ENCODE measurements around the gene APOBEC3F. TPM values are rescaled to one million over a fixed set of nuclear protein-coding genes. Genes with fewer than 3 reads are reported as not detected.
A peak's percentile ranks its signal among the peaks of the same experiment; 100 is the strongest.
"Not testable (repeated sequence)": the region's sequence is repeated elsewhere in the genome, so short reads cannot be mapped to it uniquely, and the experiment has no call there.

APOBEC3F gene
- 3.9 TPM for polyA plus RNA-seq
- long read RNA-seq, donor 1, partial matches to known transcripts, result 0 of 2 reads
- long read RNA-seq, donor 1, other reads (novel, unspliced or antisense), result 0 of 2 reads
- long read RNA-seq, donor 2, result 0 reads
- long read RNA-seq, donor 3, partial matches to known transcripts, result 0 of 1 reads
- long read RNA-seq, donor 3, other reads (novel, unspliced or antisense), result 0 of 1 reads
- long read RNA-seq, donor 4, result 0 reads
- long read RNA-seq, donor 5, partial matches to known transcripts, result 0 of 1 reads
- long read RNA-seq, donor 5, other reads (novel, unspliced or antisense), result 0 of 1 reads
- long read RNA-seq, donor 6, result 0 reads
- long read RNA-seq, donor 7, partial matches to known transcripts, result 0 of 1 reads
- long read RNA-seq, donor 7, other reads (novel, unspliced or antisense), result 0 of 1 reads
- long read RNA-seq, donor 8, partial matches to known transcripts, result 0 of 2 reads
- long read RNA-seq, donor 8, other reads (novel, unspliced or antisense), result 0 of 2 reads
- long read RNA-seq, donor 9, result 0 reads
- long read RNA-seq, donor 10, partial matches to known transcripts, result 0 of 1 reads
- long read RNA-seq, donor 10, other reads (novel, unspliced or antisense), result 0 of 1 reads
- long read RNA-seq, donor 11, partial matches to known transcripts, result 0 of 1 reads
- long read RNA-seq, donor 11, other reads (novel, unspliced or antisense), result 0 of 1 reads

DNA sequence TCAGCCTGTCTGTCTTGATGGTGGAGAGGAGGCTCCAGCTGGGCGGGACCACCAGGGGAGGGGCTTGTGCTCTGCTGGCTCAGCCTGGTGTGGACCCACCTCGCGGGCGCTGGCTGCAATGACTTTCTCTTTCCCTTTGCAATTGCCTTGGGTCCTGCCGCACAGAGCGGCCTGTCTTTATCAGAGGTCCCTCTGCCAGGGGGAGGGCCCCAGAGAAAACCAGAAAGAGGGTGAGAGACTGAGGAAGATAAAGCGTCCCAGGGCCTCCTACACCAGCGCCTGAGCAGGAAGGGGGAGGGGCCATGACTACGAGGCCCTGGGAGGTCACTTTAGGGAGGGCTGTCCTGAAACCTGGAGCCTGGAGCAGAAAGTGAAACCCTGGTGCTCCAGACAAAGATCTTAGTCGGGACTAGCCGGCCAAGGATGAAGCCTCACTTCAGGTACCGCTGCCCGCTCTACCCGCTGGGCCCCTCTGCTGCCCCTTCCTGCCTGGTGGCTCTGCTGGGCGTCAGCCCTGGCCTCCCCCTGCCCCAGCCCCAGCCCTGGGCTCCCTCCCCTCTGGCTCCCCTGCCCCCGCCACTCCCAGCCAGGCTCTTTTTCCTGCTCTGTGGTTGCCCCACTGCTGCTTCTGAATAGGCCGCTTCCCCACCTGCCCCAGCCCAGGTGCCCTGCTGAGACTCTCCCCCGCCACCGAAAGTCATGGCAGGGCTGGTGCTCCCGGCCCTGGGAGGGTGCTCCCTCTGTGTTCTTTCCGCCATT, at the start of gene APOBEC3F:
Gene APOBEC3F, plus strand, starts transcription at position 327 of the 759 bp plus-strand sequence. Its CDS starts 97 bp downstream, at position 424.
- Histone ChIP-seq H3K27ac (ENCODE audit: low read length) (peak within 1 kb of the TSS; percentile 71), H3K4me3 (ENCODE audit: low read length) (peak within 1 kb of the TSS; percentile 45)
- H3K9me3 ChIP-seq (ENCODE audit: control insufficient read depth, low read depth, low read length); H3K36me3 ChIP-seq (ENCODE audit: control insufficient read depth, insufficient read depth, low read length); H3K4me1 ChIP-seq (ENCODE audit: control insufficient read depth, insufficient read depth, low read length); H3K27me3 ChIP-seq (ENCODE audit: control insufficient read depth, insufficient read depth, low read length): not testable (repeated sequence)
- no CpG with 5 or more reads among the region's 21 CpGs for WGBS (ENCODE audit: insufficient coverage, low lambda C conversion rate)
- peak; percentile 31 to 74 for DNase-seq

- not testable (repeated sequence) for H3K36me3 ChIP-seq (ENCODE audit: control insufficient read depth, insufficient read depth, low read length); H3K27ac ChIP-seq (ENCODE audit: low read length); DNase-seq; H3K27me3 ChIP-seq (ENCODE audit: control insufficient read depth, insufficient read depth, low read length); H3K4me1 ChIP-seq (ENCODE audit: control insufficient read depth, insufficient read depth, low read length); H3K4me3 ChIP-seq (ENCODE audit: low read length); H3K9me3 ChIP-seq (ENCODE audit: control insufficient read depth, low read depth, low read length)
- WGBS (ENCODE audit: insufficient coverage, low lambda C conversion rate), result no CpG with 5 or more reads among the region's 12 CpGs
Observed at GRCh38 chr22:38992871-38993371, 47.7 kb upstream of the APOBEC3F start.

GRCh38 chr22:38996105-38996504, 44.6 kb upstream of the APOBEC3F start:
- Histone ChIP-seq H3K4me3 (ENCODE audit: low read length) (no peak overlapping the region), H3K27ac (ENCODE audit: low read length) (no peak overlapping the region), H3K27me3 (ENCODE audit: control insufficient read depth, insufficient read depth, low read length) (no peaks in the 10 kb centered on the region), H3K36me3 (ENCODE audit: control insufficient read depth, insufficient read depth, low read length) (no peaks in the 10 kb centered on the region), H3K4me1 (ENCODE audit: control insufficient read depth, insufficient read depth, low read length) (no peaks in the 10 kb centered on the region), H3K9me3 (ENCODE audit: control insufficient read depth, low read depth, low read length) (peaks cover 8% of the 10 kb centered on the region)
- no CpG with 5 or more reads among the region's 6 CpGs for WGBS (ENCODE audit: insufficient coverage, low lambda C conversion rate)
- no peak for DNase-seq

DNA sequence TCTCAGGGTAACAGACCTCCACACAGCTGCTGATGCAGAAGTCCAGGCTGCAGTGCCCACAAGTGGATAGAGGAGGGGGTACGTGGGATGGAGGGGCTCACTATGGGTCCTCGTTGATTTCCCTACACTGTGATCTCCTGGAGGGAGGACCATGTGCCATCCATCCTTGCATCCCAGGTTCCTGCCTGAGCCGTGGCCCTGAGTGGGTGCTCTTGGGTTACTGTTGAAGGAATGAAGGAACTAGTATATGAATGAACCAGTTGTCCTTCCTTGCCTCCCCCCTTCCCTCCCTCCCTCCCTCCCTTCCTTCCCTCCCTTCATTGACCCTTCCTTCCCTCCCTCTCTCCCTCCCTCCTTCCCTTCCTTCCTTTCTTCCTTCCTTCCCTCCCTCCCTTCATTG, 43.1 kb upstream of the APOBEC3F start:
- no peak overlapping the region for H3K4me3 ChIP-seq (ENCODE audit: low read length)
- H3K9me3 ChIP-seq (ENCODE audit: control insufficient read depth, low read depth, low read length), result peaks cover 8% of the 10 kb centered on the region
- no CpG with 5 or more reads among the region's 3 CpGs for WGBS (ENCODE audit: insufficient coverage, low lambda C conversion rate)
- no peaks in the 10 kb centered on the region for H3K27me3 ChIP-seq (ENCODE audit: control insufficient read depth, insufficient read depth, low read length)
- no peak for DNase-seq
- no peaks in the 10 kb centered on the region for H3K4me1 ChIP-seq (ENCODE audit: control insufficient read depth, insufficient read depth, low read length)
- no peaks in the 10 kb centered on the region for H3K36me3 ChIP-seq (ENCODE audit: control insufficient read depth, insufficient read depth, low read length)
- no peak overlapping the region for H3K27ac ChIP-seq (ENCODE audit: low read length)

DNA sequence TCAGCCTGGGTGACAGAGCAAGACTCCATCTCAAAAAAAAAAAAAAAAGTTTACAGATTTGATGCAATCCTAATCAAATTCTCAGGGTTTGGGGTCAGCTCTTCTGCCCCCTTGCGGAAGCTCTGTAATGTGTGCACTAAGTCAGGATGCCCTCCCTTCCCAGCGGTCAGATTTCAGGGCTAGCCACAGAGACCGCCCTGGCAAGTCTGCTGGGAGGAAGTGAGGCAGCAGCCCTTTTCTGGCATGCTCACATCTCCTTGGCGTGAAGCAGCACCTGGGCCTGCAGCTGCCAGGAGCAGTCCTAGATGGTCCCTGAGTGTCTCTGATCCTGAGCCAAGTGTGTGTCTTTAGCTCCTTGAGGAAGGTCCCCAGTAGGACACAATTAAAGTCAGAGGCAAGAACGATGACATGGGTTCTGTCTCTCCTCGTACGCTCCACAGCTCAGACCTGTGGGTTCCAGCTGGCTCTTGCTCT, 37.5 kb upstream of the APOBEC3F start:
- Histone ChIP-seq H3K27me3 (ENCODE audit: control insufficient read depth, insufficient read depth, low read length) (no peaks in the 10 kb centered on the region), H3K4me1 (ENCODE audit: control insufficient read depth, insufficient read depth, low read length) (no peaks in the 10 kb centered on the region), H3K9me3 (ENCODE audit: control insufficient read depth, low read depth, low read length) (no peaks in the 10 kb centered on the region), H3K4me3 (ENCODE audit: low read length) (no peak overlapping the region), H3K27ac (ENCODE audit: low read length) (no peak overlapping the region), H3K36me3 (ENCODE audit: control insufficient read depth, insufficient read depth, low read length) (no peaks in the 10 kb centered on the region)
- peak; percentile 56 to 60 for DNase-seq
- WGBS (ENCODE audit: insufficient coverage, low lambda C conversion rate), result no CpG with 5 or more reads among the region's 7 CpGs

GRCh38 chr22:39007177-39007576, 33.5 kb upstream of the APOBEC3F start:
- H3K27me3 ChIP-seq (ENCODE audit: control insufficient read depth, insufficient read depth, low read length), result no peaks in the 10 kb centered on the region
- no peaks in the 10 kb centered on the region for H3K36me3 ChIP-seq (ENCODE audit: control insufficient read depth, insufficient read depth, low read length)
- 90% methylated on average over 3 of the region's 5 CpGs for WGBS (ENCODE audit: insufficient coverage, low lambda C conversion rate)
- no peaks in the 10 kb centered on the region for H3K9me3 ChIP-seq (ENCODE audit: control insufficient read depth, low read depth, low read length)
- H3K4me3 ChIP-seq (ENCODE audit: low read length), result no peak overlapping the region
- H3K4me1 ChIP-seq (ENCODE audit: control insufficient read depth, insufficient read depth, low read length), result no peaks in the 10 kb centered on the region
- no peak for DNase-seq
- H3K27ac ChIP-seq (ENCODE audit: low read length), result no peak overlapping the region

- 100% methylated on average over 1 of the region's 8 CpGs for WGBS (ENCODE audit: insufficient coverage, low lambda C conversion rate)
- not testable (repeated sequence) for H3K27me3 ChIP-seq (ENCODE audit: control insufficient read depth, insufficient read depth, low read length); H3K4me1 ChIP-seq (ENCODE audit: control insufficient read depth, insufficient read depth, low read length); DNase-seq; H3K27ac ChIP-seq (ENCODE audit: low read length); H3K9me3 ChIP-seq (ENCODE audit: control insufficient read depth, low read depth, low read length); H3K4me3 ChIP-seq (ENCODE audit: low read length); H3K36me3 ChIP-seq (ENCODE audit: control insufficient read depth, insufficient read depth, low read length)
Observed at GRCh38 chr22:39008271-39008850, 32.3 kb upstream of the APOBEC3F start.

GRCh38 chr22:39010946-39011345, 29.7 kb upstream of the APOBEC3F start:
- H3K36me3 ChIP-seq (ENCODE audit: control insufficient read depth, insufficient read depth, low read length), result no peaks in the 10 kb centered on the region
- H3K4me1 ChIP-seq (ENCODE audit: control insufficient read depth, insufficient read depth, low read length), result peaks cover 4% of the 10 kb centered on the region
- no peak overlapping the region for H3K4me3 ChIP-seq (ENCODE audit: low read length)
- no peak for DNase-seq
- H3K27me3 ChIP-seq (ENCODE audit: control insufficient read depth, insufficient read depth, low read length), result no peaks in the 10 kb centered on the region
- H3K9me3 ChIP-seq (ENCODE audit: control insufficient read depth, low read depth, low read length), result no peaks in the 10 kb centered on the region
- no peak overlapping the region for H3K27ac ChIP-seq (ENCODE audit: low read length)
- WGBS (ENCODE audit: insufficient coverage, low lambda C conversion rate), result 43% methylated on average over 1 of the region's 15 CpGs

- H3K4me1 ChIP-seq (ENCODE audit: control insufficient read depth, insufficient read depth, low read length), result peaks cover 4% of the 10 kb centered on the region
- no peaks in the 10 kb centered on the region for H3K9me3 ChIP-seq (ENCODE audit: control insufficient read depth, low read depth, low read length)
- 83% methylated on average over 3 of the region's 29 CpGs for WGBS (ENCODE audit: insufficient coverage, low lambda C conversion rate)
- H3K36me3 ChIP-seq (ENCODE audit: control insufficient read depth, insufficient read depth, low read length), result no peaks in the 10 kb centered on the region
- no peaks in the 10 kb centered on the region for H3K27me3 ChIP-seq (ENCODE audit: control insufficient read depth, insufficient read depth, low read length)
- H3K4me3 ChIP-seq (ENCODE audit: low read length), result no peak overlapping the region
- no peak for DNase-seq
- no peak overlapping the region for H3K27ac ChIP-seq (ENCODE audit: low read length)
Observed at GRCh38 chr22:39012533-39013511, 27.8 kb upstream of the APOBEC3F start.

Measured in large intestine (tissue), 12 donors.